Neural cell (in vitro differentiated cells): Measurements from ENCODE around the gene SH3RF1. TPM values are rescaled to one million over a fixed set of nuclear protein-coding genes. Genes with fewer than 3 reads are reported as not detected.

Source experiments
- H2AFZ ChIP-seq: fragments of 200-600, 300-800 bp; sonication (generic), shearing (Covaris generic); 2 replicates; pipeline ENCODE4 v1.6.0; 2014; ENCODE audit warnings: low read depth, mild to moderate bottlenecking, antibody characterized with exemption, low read length, moderate library complexity
- H3F3A ChIP-seq: fragments of 200-600 bp; shearing (Covaris generic); 2 replicates; pipeline ENCODE4 v1.6.1; 2016; ENCODE audit warnings: mild to moderate bottlenecking, moderate library complexity, mixed read lengths, antibody characterized with exemption, low read length; ENCODE audit not compliant: insufficient read depth, poor library complexity, severe bottlenecking
- H3K27ac ChIP-seq: fragments of 200-600, 300-800 bp; sonication (generic), shearing (Covaris generic); 2 replicates; pipeline ENCODE4 v1.5.1; 2014; ENCODE audit warnings: mild to moderate bottlenecking, low read length, moderate library complexity
- H3K27me3 ChIP-seq: fragments of 300-800, 200-600 bp; sonication (generic), shearing (Covaris generic); 2 replicates; pipeline ENCODE4 v1.6.0; 2014; ENCODE audit warnings: mild to moderate bottlenecking, low read depth, low read length, moderate library complexity; ENCODE audit not compliant: insufficient read depth
- H3K36me3 ChIP-seq: fragments of 300-800, 200-600 bp; sonication (generic), shearing (Covaris generic); 2 replicates; pipeline ENCODE4 v1.5.1; 2014; ENCODE audit warnings: mild to moderate bottlenecking, antibody characterized with exemption, low read length, moderate library complexity; ENCODE audit not compliant: insufficient read depth
- H3K4me2 ChIP-seq: fragments of 300-800, 200-600 bp; sonication (generic), shearing (Covaris generic); 2 replicates; pipeline ENCODE4 v1.6.0; 2014; ENCODE audit warnings: mild to moderate bottlenecking, low read length
- H3K4me3 ChIP-seq: fragments of 300-800, 200-600 bp; sonication (generic), shearing (Covaris generic); 2 replicates; pipeline ENCODE4 v1.5.1; 2014; ENCODE audit warnings: mild to moderate bottlenecking, low read length, moderate library complexity
- H3K79me2 ChIP-seq: fragments of 200-600 bp; shearing (Covaris generic); replicated peaks from 2 replicates; pipeline ENCODE4 v1.6.0; 2014; ENCODE audit warnings: mild to moderate bottlenecking, low read length, moderate library complexity; ENCODE audit not compliant: insufficient read depth
- H3K9ac ChIP-seq: fragments of 300-800, 200-600 bp; sonication (generic), shearing (Covaris generic); 2 replicates; pipeline ENCODE4 v1.6.1; 2016; ENCODE audit warnings: mild to moderate bottlenecking, low read length, mixed read lengths
- H3K9me2 ChIP-seq: fragments of 200-600 bp; shearing (Covaris generic); 2 replicates; pipeline ENCODE4 v1.6.1; 2016; ENCODE audit warnings: mild to moderate bottlenecking, low read length, mixed read lengths; ENCODE audit not compliant: insufficient read depth
- H3K9me3 ChIP-seq: fragments of 200-600, 300-800 bp; sonication (generic), shearing (Covaris generic); 2 replicates; pipeline ENCODE4 v1.6.1; 2016; ENCODE audit warnings: mild to moderate bottlenecking, mixed run types, low read length, moderate library complexity, mixed read lengths
- H4K20me1 ChIP-seq: fragments of 200-600 bp; shearing (Covaris generic); 2 replicates; pipeline ENCODE4 v1.6.1; 2016; ENCODE audit warnings: mild to moderate bottlenecking, mixed run types; ENCODE audit not compliant: insufficient read depth
- EP300 ChIP-seq: fragments of 450-650 bp; conservative IDR thresholded peaks from 2 replicates; pipeline ENCODE4 v1.6.1; 2014; ENCODE audit warnings: antibody characterized with exemption, mild to moderate bottlenecking, moderate library complexity; ENCODE audit not compliant: poor library complexity, severe bottlenecking
- EZH2 ChIP-seq: fragments of 200-600, 300-800 bp; shearing (Covaris generic), sonication (generic); IDR thresholded peaks from 2 replicates; pipeline ENCODE4 v1.6.1; 2014; ENCODE audit warnings: antibody characterized with exemption, low read length, borderline replicate concordance, mild to moderate bottlenecking; ENCODE audit not compliant: insufficient read depth, poor library complexity, severe bottlenecking
- MXI1 ChIP-seq: fragments of 450-650 bp; conservative IDR thresholded peaks from 2 replicates; pipeline ENCODE4 v1.6.1; 2014; ENCODE audit warnings: antibody characterized with exemption, mild to moderate bottlenecking; ENCODE audit not compliant: poor library complexity, severe bottlenecking
- POLR2AphosphoS5 ChIP-seq: IDR thresholded peaks from 2 replicates; pipeline ENCODE4 v1.6.1; 2012
- REST ChIP-seq: IDR thresholded peaks from 2 replicates; pipeline ENCODE4 v1.6.1; 2012; ENCODE audit warnings: borderline replicate concordance
- SMC3 ChIP-seq: fragments of 450-650 bp; conservative IDR thresholded peaks from 2 replicates; pipeline ENCODE4 v1.6.1; 2014; ENCODE audit warnings: antibody characterized with exemption, mild to moderate bottlenecking, moderate library complexity; ENCODE audit not compliant: poor library complexity
- TAF1 ChIP-seq: IDR thresholded peaks from 2 replicates; pipeline ENCODE4 v1.6.1; 2012; ENCODE audit warnings: low read depth
- polyA plus RNA-seq: library from polyadenylated mRNA; depleted of rRNA; stranded (reverse); fragments of >200 nt; gene quantifications from 2 replicates; pipeline ENCODE4 v1.2.3, GENCODE V29; 2014
- TF ChIP-seq, protein P1 (sequence below): fragments of 450-650 bp; IDR thresholded peaks from 2 replicates; pipeline ENCODE4 v1.5.1; 2014; ENCODE audit warnings: antibody characterized with exemption, mild to moderate bottlenecking, moderate library complexity; ENCODE audit not compliant: poor library complexity, severe bottlenecking

SH3RF1 gene
- polyA plus RNA-seq, 1 donor from 2014 or later: 3.1 TPM

- H3K36me3 ChIP-seq: no peaks in the 10 kb centered on the region
- H3K4me2 ChIP-seq: no peak overlapping the region
- H3K27ac ChIP-seq: no peak overlapping the region
- H3K9me2 ChIP-seq: no peaks in the 10 kb centered on the region
- no peaks in the 10 kb centered on the region for H3K9me3 ChIP-seq
- no peaks in the 10 kb centered on the region for H3K27me3 ChIP-seq
- H3K9ac ChIP-seq: no peak overlapping the region
- H3F3A ChIP-seq: no peaks in the 10 kb centered on the region
- H3K79me2 ChIP-seq: no peaks in the 10 kb centered on the region
- no peaks in the 10 kb centered on the region for H4K20me1 ChIP-seq
- H2AFZ ChIP-seq: no peak overlapping the region
- TF ChIP-seq EP300: no peak
- TF ChIP-seq MXI1: no peak
- no peak for TF ChIP-seq POLR2AphosphoS5
- TF ChIP-seq TAF1: no peak
- TF ChIP-seq, protein P1, sequence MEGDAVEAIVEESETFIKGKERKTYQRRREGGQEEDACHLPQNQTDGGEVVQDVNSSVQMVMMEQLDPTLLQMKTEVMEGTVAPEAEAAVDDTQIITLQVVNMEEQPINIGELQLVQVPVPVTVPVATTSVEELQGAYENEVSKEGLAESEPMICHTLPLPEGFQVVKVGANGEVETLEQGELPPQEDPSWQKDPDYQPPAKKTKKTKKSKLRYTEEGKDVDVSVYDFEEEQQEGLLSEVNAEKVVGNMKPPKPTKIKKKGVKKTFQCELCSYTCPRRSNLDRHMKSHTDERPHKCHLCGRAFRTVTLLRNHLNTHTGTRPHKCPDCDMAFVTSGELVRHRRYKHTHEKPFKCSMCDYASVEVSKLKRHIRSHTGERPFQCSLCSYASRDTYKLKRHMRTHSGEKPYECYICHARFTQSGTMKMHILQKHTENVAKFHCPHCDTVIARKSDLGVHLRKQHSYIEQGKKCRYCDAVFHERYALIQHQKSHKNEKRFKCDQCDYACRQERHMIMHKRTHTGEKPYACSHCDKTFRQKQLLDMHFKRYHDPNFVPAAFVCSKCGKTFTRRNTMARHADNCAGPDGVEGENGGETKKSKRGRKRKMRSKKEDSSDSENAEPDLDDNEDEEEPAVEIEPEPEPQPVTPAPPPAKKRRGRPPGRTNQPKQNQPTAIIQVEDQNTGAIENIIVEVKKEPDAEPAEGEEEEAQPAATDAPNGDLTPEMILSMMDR: no peak
- H3K4me3 ChIP-seq: no peak overlapping the region
These were observed 119.1 kb downstream of the SH3RF1 start for GRCh38 chr4:169151671-169152070.

DNA sequence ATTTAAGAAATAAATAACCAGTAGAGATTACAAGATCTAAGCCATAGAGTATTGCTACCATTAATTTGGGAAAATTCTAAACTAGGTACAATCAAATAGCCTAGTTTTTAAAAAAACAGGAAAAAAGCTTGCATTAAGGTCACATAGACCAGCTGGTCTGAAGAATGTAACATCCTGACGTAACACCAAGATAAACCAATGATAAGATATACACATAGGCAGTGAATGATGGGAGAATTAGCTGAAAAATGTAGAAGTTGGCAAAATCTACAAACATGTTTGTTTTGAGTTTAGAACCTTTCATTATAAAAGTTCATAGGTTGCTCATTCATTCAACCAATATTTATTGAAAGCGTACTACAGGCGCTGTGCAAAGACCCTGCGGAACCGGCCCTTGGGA lies 120.0 kb downstream of the SH3RF1 start:
- TF ChIP-seq EZH2: no peak
- no peak for TF ChIP-seq EP300
- TF ChIP-seq POLR2AphosphoS5: no peak
- no peak for TF ChIP-seq MXI1
- H3K9ac ChIP-seq: no peak overlapping the region
- H3K79me2 ChIP-seq: no peaks in the 10 kb centered on the region

GRCh38 chr4:169148885-169149284 lies 121.9 kb downstream of the SH3RF1 start:
- Histone ChIP-seq H3K9me2 (no peaks in the 10 kb centered on the region), H2AFZ (no peak overlapping the region), H4K20me1 (no peaks in the 10 kb centered on the region), H3K4me2 (no peak overlapping the region), H3K9ac (no peak overlapping the region), H3K27ac (no peak overlapping the region), H3K9me3 (no peaks in the 10 kb centered on the region), H3F3A (no peaks in the 10 kb centered on the region), H3K36me3 (no peaks in the 10 kb centered on the region), H3K4me3 (no peak overlapping the region), H3K27me3 (no peaks in the 10 kb centered on the region), H3K79me2 (no peaks in the 10 kb centered on the region)
- TF ChIP-seq REST (no peak), SMC3 (no peak), MXI1 (no peak)

More for the DNA sequence above, 120.0 kb downstream of the SH3RF1 start:
- Histone ChIP-seq H3K27ac (no peak overlapping the region), H4K20me1 (no peaks in the 10 kb centered on the region), H3K27me3 (no peaks in the 10 kb centered on the region), H2AFZ (no peak overlapping the region), H3K4me3 (no peak overlapping the region), H3K9me2 (no peaks in the 10 kb centered on the region), H3K36me3 (no peaks in the 10 kb centered on the region), H3F3A (no peaks in the 10 kb centered on the region), H3K4me2 (no peak overlapping the region), H3K9me3 (no peaks in the 10 kb centered on the region)
